WTC11 (cell line): ENCODE data around the gene C4orf54. TPM values are rescaled to one million over a fixed set of nuclear protein-coding genes. Genes with fewer than 3 reads are reported as not detected.

Experiments
- ATAC-seq: fragments of 200-7000 bp; cut with Tn5 transposase; 2 replicates; pipeline ENCODE4 v1.10.0; 2021; ENCODE audit warnings: mild to moderate bottlenecking, moderate library complexity
- CTCF ChIA-PET: fragments of 300-600 bp; sonication (Branson Sonifier 250); formaldehyde crosslinking; loops from one replicate; lab custom pipeline; 2021; ENCODE audit warnings: antibody characterized with exemption; lab: Charles Lee
- POLR2A ChIA-PET: fragments of 350-600 bp; sonication (Branson Sonifier 250); formaldehyde crosslinking; loops from one replicate; lab custom pipeline; 2021; ENCODE audit warnings: antibody characterized with exemption; lab: Charles Lee
- DNase-seq: peaks from one replicate; pipeline ENCODE4 v3.0.0; 2021; ENCODE audit warnings: low spot score
- H3K27ac Mint-ChIP-seq: 2 replicates; pipeline ENCODE4 v1.8.0; 2021; ENCODE audit warnings: mixed read lengths
- H3K27me3 Mint-ChIP-seq: 2 replicates; pipeline ENCODE4 v1.8.0; 2021; ENCODE audit warnings: low read depth, mild to moderate bottlenecking, moderate library complexity, mixed read lengths
- H3K36me3 Mint-ChIP-seq: 2 replicates; pipeline ENCODE4 v1.8.0; 2021; ENCODE audit warnings: mixed read lengths
- H3K4me1 Mint-ChIP-seq: 2 replicates; pipeline ENCODE4 v1.8.0; 2022; ENCODE audit warnings: mixed read lengths
- H3K4me3 Mint-ChIP-seq: 2 replicates; pipeline ENCODE4 v1.8.0; 2021; ENCODE audit warnings: mild to moderate bottlenecking, moderate library complexity, mixed read lengths
- H3K9me3 Mint-ChIP-seq: 2 replicates; pipeline ENCODE4 v1.8.0; 2021; ENCODE audit warnings: mixed read lengths
- ATF1 ChIP-seq: sonication (generic); formaldehyde crosslinking; IDR thresholded peaks from 2 replicates; pipeline ENCODE4 v1.8.1; 2023; ENCODE audit warnings: mild to moderate bottlenecking, moderate library complexity, missing genetic modification reagents
- ELF4 ChIP-seq: sonication (generic); formaldehyde crosslinking; IDR thresholded peaks from 2 replicates; pipeline ENCODE4 v1.8.1; 2022; ENCODE audit warnings: low read depth, mild to moderate bottlenecking, moderate library complexity, missing genetic modification reagents
- FOXK1 ChIP-seq: sonication (generic); formaldehyde crosslinking; IDR thresholded peaks from 2 replicates; pipeline ENCODE4 v1.8.0; 2022; ENCODE audit warnings: mild to moderate bottlenecking, moderate library complexity, missing genetic modification reagents
- JAZF1 ChIP-seq: fragments of 250-450 bp; sonication (Bioruptor Pico); IDR thresholded peaks from 2 replicates; pipeline ENCODE4 v1.9.0; 2021; ENCODE audit warnings: moderate library complexity, mild to moderate bottlenecking, inconsistent platforms
- MXD4 ChIP-seq: fragments of 250-450 bp; sonication (Bioruptor Pico); IDR thresholded peaks from 2 replicates; pipeline ENCODE4 v1.8.0; 2021; ENCODE audit warnings: mild to moderate bottlenecking, moderate library complexity, borderline replicate concordance
- MYBL2 ChIP-seq: sonication (generic); formaldehyde crosslinking; IDR thresholded peaks from 2 replicates; pipeline ENCODE4 v1.8.1; 2023; ENCODE audit warnings: mild to moderate bottlenecking, moderate library complexity, missing genetic modification reagents
- RELA ChIP-seq: sonication (generic); formaldehyde crosslinking; IDR thresholded peaks from 2 replicates; pipeline ENCODE4 v1.8.1; 2022; ENCODE audit warnings: missing genetic modification reagents, mild to moderate bottlenecking, borderline replicate concordance
- SMAD3 ChIP-seq: sonication (generic); formaldehyde crosslinking; IDR thresholded peaks from 2 replicates; pipeline ENCODE4 v1.8.0; 2022; ENCODE audit warnings: missing genetic modification reagents, mild to moderate bottlenecking, borderline replicate concordance
- SMAD4 ChIP-seq: sonication (generic); formaldehyde crosslinking; IDR thresholded peaks from 2 replicates; pipeline ENCODE4 v1.8.0; 2022; ENCODE audit warnings: mild to moderate bottlenecking, missing genetic modification reagents
- SOX15 ChIP-seq: fragments of 250-450 bp; sonication (Bioruptor Pico); IDR thresholded peaks from 2 replicates; pipeline ENCODE4 v1.9.0; 2021; ENCODE audit warnings: mild to moderate bottlenecking
- total RNA-seq: library from RNA; stranded (reverse); gene quantifications from 3 replicates; pipeline ENCODE4 v1.2.3, GENCODE V29; 2021
- TF ChIP-seq, protein P1 (sequence below): sonication (generic); formaldehyde crosslinking; IDR thresholded peaks from 2 replicates; pipeline ENCODE4 v1.8.1; 2023; ENCODE audit warnings: mild to moderate bottlenecking, missing genetic modification reagents, moderate library complexity
- TF ChIP-seq, protein P2 (sequence below): sonication (generic); formaldehyde crosslinking; IDR thresholded peaks from 2 replicates; pipeline ENCODE4 v1.8.1; 2023; ENCODE audit warnings: mild to moderate bottlenecking, moderate library complexity, missing genetic modification reagents
- TF ChIP-seq, protein P3 (sequence below): sonication (generic); formaldehyde crosslinking; IDR thresholded peaks from 2 replicates; pipeline ENCODE4 v1.8.0; 2023; ENCODE audit warnings: mild to moderate bottlenecking, missing genetic modification reagents
- TF ChIP-seq, protein P4 (sequence below): sonication (generic); formaldehyde crosslinking; IDR thresholded peaks from 2 replicates; pipeline ENCODE4 v1.8.1; 2022; ENCODE audit warnings: low read depth, missing genetic modification reagents, borderline replicate concordance
- TF ChIP-seq, protein P5 (sequence below): sonication (generic); formaldehyde crosslinking; IDR thresholded peaks from 2 replicates; pipeline ENCODE4 v1.8.1; 2023; ENCODE audit warnings: mild to moderate bottlenecking, missing genetic modification reagents, borderline replicate concordance
- TF ChIP-seq, protein P6 (sequence below): sonication (generic); formaldehyde crosslinking; IDR thresholded peaks from 2 replicates; pipeline ENCODE4 v1.8.0; 2022; ENCODE audit warnings: mild to moderate bottlenecking, missing genetic modification reagents
- TF ChIP-seq, protein P7 (sequence below): sonication (generic); formaldehyde crosslinking; conservative IDR thresholded peaks from 2 replicates; pipeline ENCODE4 v1.8.1; 2023; ENCODE audit warnings: mild to moderate bottlenecking, low read depth, missing genetic modification reagents, moderate library complexity
- TF ChIP-seq, protein P8 (sequence below): sonication (generic); formaldehyde crosslinking; IDR thresholded peaks from 2 replicates; pipeline ENCODE4 v1.8.1; 2022; ENCODE audit warnings: mild to moderate bottlenecking, moderate library complexity, missing genetic modification reagents

The C4orf54 gene
- total RNA-seq, 1 experiment from 2014 or later: not detected

DNA sequence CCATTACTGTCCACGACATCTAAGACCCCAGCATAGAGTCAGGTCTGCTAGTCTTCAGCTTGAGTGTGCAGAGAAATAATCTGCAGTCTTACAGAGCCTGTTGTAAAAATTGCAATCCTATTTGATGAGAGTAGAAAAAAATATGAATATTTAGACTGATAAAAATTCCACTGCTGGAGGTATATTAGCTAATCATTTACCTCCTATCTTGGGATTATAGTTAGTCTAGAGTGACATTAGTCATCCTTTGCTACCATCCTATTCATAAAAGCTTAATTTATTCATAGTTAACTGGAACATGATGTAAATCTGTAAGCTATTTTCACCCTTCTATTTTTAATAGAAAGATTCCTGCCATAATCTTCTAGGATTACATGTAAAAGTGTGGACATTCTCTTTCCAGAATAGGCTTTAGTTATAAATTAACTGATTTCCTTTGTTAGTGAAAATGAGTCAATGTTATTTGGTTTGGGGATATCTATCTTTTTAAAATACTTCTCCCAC, 26.7 kb downstream of the C4orf54 start:
- Mint-ChIP-seq H3K27me3 (no peaks in the 10 kb centered on the region), H3K4me1 (peaks cover 21% of the 10 kb centered on the region), H3K27ac (no peak overlapping the region), H3K36me3 (no peaks in the 10 kb centered on the region), H3K9me3 (peaks cover 6% of the 10 kb centered on the region; the same call in 1 of the 2 replicates), H3K4me3 (no peak overlapping the region)
- CTCF ChIA-PET: no interaction called here
- POLR2A ChIA-PET: no interaction called here
- DNase-seq (no peak), ATAC-seq (no peak)
- TF ChIP-seq MXD4 (CRISPR knock-in tag) (no peak), SOX15 (CRISPR knock-in tag) (no peak), SMAD4 (CRISPR knock-in tag) (no peak), FOXK1 (CRISPR knock-in tag) (no peak), RELA (CRISPR knock-in tag) (no peak)
- TF ChIP-seq, protein P1, sequence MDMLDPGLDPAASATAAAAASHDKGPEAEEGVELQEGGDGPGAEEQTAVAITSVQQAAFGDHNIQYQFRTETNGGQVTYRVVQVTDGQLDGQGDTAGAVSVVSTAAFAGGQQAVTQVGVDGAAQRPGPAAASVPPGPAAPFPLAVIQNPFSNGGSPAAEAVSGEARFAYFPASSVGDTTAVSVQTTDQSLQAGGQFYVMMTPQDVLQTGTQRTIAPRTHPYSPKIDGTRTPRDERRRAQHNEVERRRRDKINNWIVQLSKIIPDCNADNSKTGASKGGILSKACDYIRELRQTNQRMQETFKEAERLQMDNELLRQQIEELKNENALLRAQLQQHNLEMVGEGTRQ (CRISPR knock-in tag): no peak
- TF ChIP-seq, protein P2, sequence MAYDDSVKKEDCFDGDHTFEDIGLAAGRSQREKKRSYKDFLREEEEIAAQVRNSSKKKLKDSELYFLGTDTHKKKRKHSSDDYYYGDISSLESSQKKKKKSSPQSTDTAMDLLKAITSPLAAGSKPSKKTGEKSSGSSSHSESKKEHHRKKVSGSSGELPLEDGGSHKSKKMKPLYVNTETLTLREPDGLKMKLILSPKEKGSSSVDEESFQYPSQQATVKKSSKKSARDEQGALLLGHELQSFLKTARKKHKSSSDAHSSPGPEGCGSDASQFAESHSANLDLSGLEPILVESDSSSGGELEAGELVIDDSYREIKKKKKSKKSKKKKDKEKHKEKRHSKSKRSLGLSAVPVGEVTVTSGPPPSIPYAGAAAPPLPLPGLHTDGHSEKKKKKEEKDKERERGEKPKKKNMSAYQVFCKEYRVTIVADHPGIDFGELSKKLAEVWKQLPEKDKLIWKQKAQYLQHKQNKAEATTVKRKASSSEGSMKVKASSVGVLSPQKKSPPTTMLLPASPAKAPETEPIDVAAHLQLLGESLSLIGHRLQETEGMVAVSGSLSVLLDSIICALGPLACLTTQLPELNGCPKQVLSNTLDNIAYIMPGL (CRISPR knock-in tag): no peak
- TF ChIP-seq, protein P3, sequence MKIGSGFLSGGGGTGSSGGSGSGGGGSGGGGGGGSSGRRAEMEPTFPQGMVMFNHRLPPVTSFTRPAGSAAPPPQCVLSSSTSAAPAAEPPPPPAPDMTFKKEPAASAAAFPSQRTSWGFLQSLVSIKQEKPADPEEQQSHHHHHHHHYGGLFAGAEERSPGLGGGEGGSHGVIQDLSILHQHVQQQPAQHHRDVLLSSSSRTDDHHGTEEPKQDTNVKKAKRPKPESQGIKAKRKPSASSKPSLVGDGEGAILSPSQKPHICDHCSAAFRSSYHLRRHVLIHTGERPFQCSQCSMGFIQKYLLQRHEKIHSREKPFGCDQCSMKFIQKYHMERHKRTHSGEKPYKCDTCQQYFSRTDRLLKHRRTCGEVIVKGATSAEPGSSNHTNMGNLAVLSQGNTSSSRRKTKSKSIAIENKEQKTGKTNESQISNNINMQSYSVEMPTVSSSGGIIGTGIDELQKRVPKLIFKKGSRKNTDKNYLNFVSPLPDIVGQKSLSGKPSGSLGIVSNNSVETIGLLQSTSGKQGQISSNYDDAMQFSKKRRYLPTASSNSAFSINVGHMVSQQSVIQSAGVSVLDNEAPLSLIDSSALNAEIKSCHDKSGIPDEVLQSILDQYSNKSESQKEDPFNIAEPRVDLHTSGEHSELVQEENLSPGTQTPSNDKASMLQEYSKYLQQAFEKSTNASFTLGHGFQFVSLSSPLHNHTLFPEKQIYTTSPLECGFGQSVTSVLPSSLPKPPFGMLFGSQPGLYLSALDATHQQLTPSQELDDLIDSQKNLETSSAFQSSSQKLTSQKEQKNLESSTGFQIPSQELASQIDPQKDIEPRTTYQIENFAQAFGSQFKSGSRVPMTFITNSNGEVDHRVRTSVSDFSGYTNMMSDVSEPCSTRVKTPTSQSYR (CRISPR knock-in tag): no peak
- TF ChIP-seq, protein P4, sequence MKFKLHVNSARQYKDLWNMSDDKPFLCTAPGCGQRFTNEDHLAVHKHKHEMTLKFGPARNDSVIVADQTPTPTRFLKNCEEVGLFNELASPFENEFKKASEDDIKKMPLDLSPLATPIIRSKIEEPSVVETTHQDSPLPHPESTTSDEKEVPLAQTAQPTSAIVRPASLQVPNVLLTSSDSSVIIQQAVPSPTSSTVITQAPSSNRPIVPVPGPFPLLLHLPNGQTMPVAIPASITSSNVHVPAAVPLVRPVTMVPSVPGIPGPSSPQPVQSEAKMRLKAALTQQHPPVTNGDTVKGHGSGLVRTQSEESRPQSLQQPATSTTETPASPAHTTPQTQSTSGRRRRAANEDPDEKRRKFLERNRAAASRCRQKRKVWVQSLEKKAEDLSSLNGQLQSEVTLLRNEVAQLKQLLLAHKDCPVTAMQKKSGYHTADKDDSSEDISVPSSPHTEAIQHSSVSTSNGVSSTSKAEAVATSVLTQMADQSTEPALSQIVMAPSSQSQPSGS (CRISPR knock-in tag): no peak
- TF ChIP-seq, protein P5, sequence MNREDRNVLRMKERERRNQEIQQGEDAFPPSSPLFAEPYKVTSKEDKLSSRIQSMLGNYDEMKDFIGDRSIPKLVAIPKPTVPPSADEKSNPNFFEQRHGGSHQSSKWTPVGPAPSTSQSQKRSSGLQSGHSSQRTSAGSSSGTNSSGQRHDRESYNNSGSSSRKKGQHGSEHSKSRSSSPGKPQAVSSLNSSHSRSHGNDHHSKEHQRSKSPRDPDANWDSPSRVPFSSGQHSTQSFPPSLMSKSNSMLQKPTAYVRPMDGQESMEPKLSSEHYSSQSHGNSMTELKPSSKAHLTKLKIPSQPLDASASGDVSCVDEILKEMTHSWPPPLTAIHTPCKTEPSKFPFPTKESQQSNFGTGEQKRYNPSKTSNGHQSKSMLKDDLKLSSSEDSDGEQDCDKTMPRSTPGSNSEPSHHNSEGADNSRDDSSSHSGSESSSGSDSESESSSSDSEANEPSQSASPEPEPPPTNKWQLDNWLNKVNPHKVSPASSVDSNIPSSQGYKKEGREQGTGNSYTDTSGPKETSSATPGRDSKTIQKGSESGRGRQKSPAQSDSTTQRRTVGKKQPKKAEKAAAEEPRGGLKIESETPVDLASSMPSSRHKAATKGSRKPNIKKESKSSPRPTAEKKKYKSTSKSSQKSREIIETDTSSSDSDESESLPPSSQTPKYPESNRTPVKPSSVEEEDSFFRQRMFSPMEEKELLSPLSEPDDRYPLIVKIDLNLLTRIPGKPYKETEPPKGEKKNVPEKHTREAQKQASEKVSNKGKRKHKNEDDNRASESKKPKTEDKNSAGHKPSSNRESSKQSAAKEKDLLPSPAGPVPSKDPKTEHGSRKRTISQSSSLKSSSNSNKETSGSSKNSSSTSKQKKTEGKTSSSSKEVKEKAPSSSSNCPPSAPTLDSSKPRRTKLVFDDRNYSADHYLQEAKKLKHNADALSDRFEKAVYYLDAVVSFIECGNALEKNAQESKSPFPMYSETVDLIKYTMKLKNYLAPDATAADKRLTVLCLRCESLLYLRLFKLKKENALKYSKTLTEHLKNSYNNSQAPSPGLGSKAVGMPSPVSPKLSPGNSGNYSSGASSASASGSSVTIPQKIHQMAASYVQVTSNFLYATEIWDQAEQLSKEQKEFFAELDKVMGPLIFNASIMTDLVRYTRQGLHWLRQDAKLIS (CRISPR knock-in tag): no peak

DNA sequence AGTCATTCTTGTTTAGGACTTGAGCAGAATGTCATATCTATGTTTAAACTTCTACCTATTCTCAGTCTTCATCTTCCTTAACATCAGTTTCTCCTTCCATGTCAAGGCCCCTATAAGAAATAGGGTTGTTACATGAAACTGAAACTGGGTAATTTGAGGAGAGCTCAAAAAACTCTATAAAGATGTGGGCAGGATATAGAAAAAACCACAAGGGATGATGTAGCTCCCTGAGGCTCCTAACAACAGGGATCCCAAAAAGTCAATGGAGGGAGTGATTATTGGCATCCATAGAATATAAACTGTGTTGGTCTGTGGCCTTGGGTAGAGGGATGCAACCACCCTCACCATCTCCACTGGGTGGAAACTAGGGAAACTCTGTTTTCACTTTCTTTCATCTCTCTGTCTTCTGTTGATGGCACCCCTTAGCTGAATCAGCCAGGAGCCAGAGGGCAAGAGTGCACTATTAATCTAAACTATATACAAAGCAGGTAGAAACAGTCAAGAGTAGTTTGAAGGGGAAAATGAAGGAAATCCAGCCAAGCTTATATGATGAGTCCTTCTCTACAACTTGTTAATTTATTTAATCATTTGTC, 27.6 kb downstream of the C4orf54 start:
- ChIA-PET POLR2A (interaction anchor here (0.7 kb wide), 1 partner anchor 126 kb away, joined by 4 read pairs; no protein-coding TSS in a partner anchor), CTCF (interaction anchor here (0.6 kb wide), 1 partner anchor 575 kb away, joined by 4 read pairs; no protein-coding TSS in a partner anchor)
- peaks cover 3% of the 10 kb centered on the region; the same call in 1 of the 2 replicates for H3K9me3 Mint-ChIP-seq
- ATAC-seq: no peak
- H3K4me1 Mint-ChIP-seq: peaks cover 19% of the 10 kb centered on the region
- H3K27ac Mint-ChIP-seq: no peak overlapping the region
- H3K36me3 Mint-ChIP-seq: no peaks in the 10 kb centered on the region
- no peaks in the 10 kb centered on the region for H3K27me3 Mint-ChIP-seq
- no peak for DNase-seq
- no peak overlapping the region for H3K4me3 Mint-ChIP-seq
- TF ChIP-seq JAZF1 (no peak), MYBL2 (CRISPR knock-in tag) (no peak), SMAD3 (no peak), ATF1 (no peak), ELF4 (no peak)
- TF ChIP-seq, protein P6, sequence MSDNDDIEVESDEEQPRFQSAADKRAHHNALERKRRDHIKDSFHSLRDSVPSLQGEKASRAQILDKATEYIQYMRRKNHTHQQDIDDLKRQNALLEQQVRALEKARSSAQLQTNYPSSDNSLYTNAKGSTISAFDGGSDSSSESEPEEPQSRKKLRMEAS (CRISPR knock-in tag): no peak
- TF ChIP-seq, protein P7, sequence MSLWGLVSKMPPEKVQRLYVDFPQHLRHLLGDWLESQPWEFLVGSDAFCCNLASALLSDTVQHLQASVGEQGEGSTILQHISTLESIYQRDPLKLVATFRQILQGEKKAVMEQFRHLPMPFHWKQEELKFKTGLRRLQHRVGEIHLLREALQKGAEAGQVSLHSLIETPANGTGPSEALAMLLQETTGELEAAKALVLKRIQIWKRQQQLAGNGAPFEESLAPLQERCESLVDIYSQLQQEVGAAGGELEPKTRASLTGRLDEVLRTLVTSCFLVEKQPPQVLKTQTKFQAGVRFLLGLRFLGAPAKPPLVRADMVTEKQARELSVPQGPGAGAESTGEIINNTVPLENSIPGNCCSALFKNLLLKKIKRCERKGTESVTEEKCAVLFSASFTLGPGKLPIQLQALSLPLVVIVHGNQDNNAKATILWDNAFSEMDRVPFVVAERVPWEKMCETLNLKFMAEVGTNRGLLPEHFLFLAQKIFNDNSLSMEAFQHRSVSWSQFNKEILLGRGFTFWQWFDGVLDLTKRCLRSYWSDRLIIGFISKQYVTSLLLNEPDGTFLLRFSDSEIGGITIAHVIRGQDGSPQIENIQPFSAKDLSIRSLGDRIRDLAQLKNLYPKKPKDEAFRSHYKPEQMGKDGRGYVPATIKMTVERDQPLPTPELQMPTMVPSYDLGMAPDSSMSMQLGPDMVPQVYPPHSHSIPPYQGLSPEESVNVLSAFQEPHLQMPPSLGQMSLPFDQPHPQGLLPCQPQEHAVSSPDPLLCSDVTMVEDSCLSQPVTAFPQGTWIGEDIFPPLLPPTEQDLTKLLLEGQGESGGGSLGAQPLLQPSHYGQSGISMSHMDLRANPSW (CRISPR knock-in tag): no peak
- TF ChIP-seq, protein P8, sequence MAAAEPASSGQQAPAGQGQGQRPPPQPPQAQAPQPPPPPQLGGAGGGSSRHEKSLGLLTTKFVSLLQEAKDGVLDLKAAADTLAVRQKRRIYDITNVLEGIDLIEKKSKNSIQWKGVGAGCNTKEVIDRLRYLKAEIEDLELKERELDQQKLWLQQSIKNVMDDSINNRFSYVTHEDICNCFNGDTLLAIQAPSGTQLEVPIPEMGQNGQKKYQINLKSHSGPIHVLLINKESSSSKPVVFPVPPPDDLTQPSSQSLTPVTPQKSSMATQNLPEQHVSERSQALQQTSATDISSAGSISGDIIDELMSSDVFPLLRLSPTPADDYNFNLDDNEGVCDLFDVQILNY (CRISPR knock-in tag): no peak
